ENCODE results near the gene SERPINB10.

DNA sequence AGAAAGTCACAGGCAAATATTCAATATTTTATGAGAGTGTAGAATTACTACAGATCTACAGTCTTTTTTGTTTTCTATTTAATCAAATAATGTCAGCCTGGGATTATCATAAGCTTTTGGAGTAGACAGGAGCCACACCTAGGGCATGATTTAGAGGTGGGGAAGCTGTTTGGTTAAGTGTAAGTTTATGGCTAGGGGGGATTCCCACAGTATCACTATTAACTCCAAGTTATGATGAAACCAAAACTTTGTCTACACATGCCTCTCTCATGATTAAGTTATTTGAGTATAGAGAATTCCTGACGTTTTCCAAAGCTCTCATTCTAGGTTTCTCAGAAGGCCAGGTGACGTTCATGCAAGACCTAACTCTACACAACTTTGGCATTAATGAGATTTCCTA, 2.1 kb downstream of the SERPINB10 start:
- TF ChIP-seq CTCF (IDR thresholded peaks at IDR 0.05; ENCODE audit: low read depth, low read length) (no peak), POLR2A (IDR thresholded peaks at IDR 0.05; ENCODE audit: extremely low read depth, insufficient read length) (no peak)

Data from NB4 (cell line).